Measurements from ENCODE around the gene IFITM5.

Gene IFITM5

GRCh38 chr11:272195-272930, 27.0 kb downstream of the IFITM5 start (continued):
- TF ChIP-seq ZNF133 (tag by site-specific recombination; IDR thresholded peaks at IDR 0.05) = no peak

GRCh38 chr11:271319-271715, 28.0 kb downstream of the IFITM5 start:
- H3K36me3 ChIP-seq (ENCODE audit: control insufficient read depth in 2 of 2, insufficient read depth in 1 of 2, low read length in 2 of 2) = no peaks in the 10 kb centered on the region
- H3K27ac ChIP-seq (ENCODE audit: extremely low read depth, low read depth, low read length) = no peak overlapping the region
- ChIA-PET POLR2A (no interaction called here), CTCF (interaction anchor here (0.6 to 1.1 kb wide), 4 partner anchors 9 to 46 kb away, joined by 3 to 4 read pairs (median 3); no protein-coding TSS in a partner anchor)
- TF ChIP-seq KLF7 (tag by site-specific recombination; IDR thresholded peaks at IDR 0.05; ENCODE audit: borderline replicate concordance) = no peak
- no peak for TF ChIP-seq ZFP69B (tag by site-specific recombination; IDR thresholded peaks at IDR 0.05)
- no peak for TF ChIP-seq ZNF26 (tag by site-specific recombination; IDR thresholded peaks at IDR 0.05)
- TF ChIP-seq PRDM1 (tag by site-specific recombination; IDR thresholded peaks at IDR 0.05) = no peak
- no peak for TF ChIP-seq HOXD13 (CRISPR knock-in tag; IDR thresholded peaks at IDR 0.05; ENCODE audit: borderline replicate concordance)
- TF ChIP-seq ZNF416 (tag by site-specific recombination; IDR thresholded peaks at IDR 0.05) = no peak
- TF ChIP-seq ZNF510 (tag by site-specific recombination; IDR thresholded peaks at IDR 0.05; ENCODE audit: insufficient replicate concordance) = no peak
- no peak for TF ChIP-seq AEBP2 (tag by site-specific recombination; IDR thresholded peaks at IDR 0.05; ENCODE audit: borderline replicate concordance)
- no peak for TF ChIP-seq ZNF341 (tag by site-specific recombination; IDR thresholded peaks at IDR 0.05; ENCODE audit: low read depth)
- no peak for TF ChIP-seq ZNF292 (tag by site-specific recombination; IDR thresholded peaks at IDR 0.05; ENCODE audit: borderline replicate concordance, low read depth)
- TF ChIP-seq ZBTB20 (tag by site-specific recombination; IDR thresholded peaks at IDR 0.05) = no peak
- TF ChIP-seq ZNF548 (tag by site-specific recombination; IDR thresholded peaks at IDR 0.05) = no peak
- no peak for TF ChIP-seq ZBTB7A (tag by site-specific recombination; IDR thresholded peaks at IDR 0.05; ENCODE audit: low read depth)
- H3K9me3 ChIP-seq (ENCODE audit: control insufficient read depth, insufficient read depth, low read depth, low read length) = no peaks in the 10 kb centered on the region
- H3K4me1 ChIP-seq (ENCODE audit: control insufficient read depth, insufficient read depth, low read length) = no peaks in the 10 kb centered on the region
- no peak overlapping the region for H3K4me3 ChIP-seq (ENCODE audit: low read depth, low read length)

- Histone ChIP-seq H3K4me3 (ENCODE audit: low read depth, low read length) (no peak overlapping the region), H3K9me3 (ENCODE audit: control insufficient read depth, insufficient read depth, low read depth, low read length) (no peaks in the 10 kb centered on the region), H3K36me3 (ENCODE audit: control insufficient read depth in 2 of 2, insufficient read depth in 1 of 2, low read length in 2 of 2) (no peaks in the 10 kb centered on the region), H3K27ac (ENCODE audit: extremely low read depth, low read depth, low read length) (no peak overlapping the region), H3K4me1 (ENCODE audit: control insufficient read depth, insufficient read depth, low read length) (no peaks in the 10 kb centered on the region)
- TF ChIP-seq REST (tag by site-specific recombination; IDR thresholded peaks at IDR 0.05) (no peak), KLF7 (tag by site-specific recombination; IDR thresholded peaks at IDR 0.05; ENCODE audit: borderline replicate concordance) (no peak), ZNF626 (tag by site-specific recombination; IDR thresholded peaks at IDR 0.05) (no peak), BCL11B (tag by site-specific recombination; IDR thresholded peaks at IDR 0.05; ENCODE audit: low read depth) (no peak), ZNF658 (tag by site-specific recombination; IDR thresholded peaks at IDR 0.05) (no peak)
- CTCF ChIA-PET = interaction anchor here (0.6 to 1.1 kb wide), 5 partner anchors 10 to 181 kb away, joined by 3 to 4 read pairs (median 3); no protein-coding TSS in a partner anchor
- POLR2A ChIA-PET = no interaction called here
Observed at GRCh38 chr11:270451-271318, 28.6 kb downstream of the IFITM5 start.

Measured in HEK293 (cell line).